HepG2 (cell line): ENCODE data around the gene FGGY. TPM values are rescaled to one million over a fixed set of nuclear protein-coding genes. Genes with fewer than 3 reads are reported as not detected.

Source experiments
- FOSL2 ChIP-seq: sonication (generic); formaldehyde crosslinking; IDR thresholded peaks from 2 replicates; pipeline ENCODE4 v1.4.0; 2020; ENCODE audit warnings: missing genetic modification reagents
- HOMEZ ChIP-seq: IDR thresholded peaks from 2 replicates; pipeline ENCODE4 v1.6.1; 2016; ENCODE audit warnings: low read depth
- NCOA2 ChIP-seq: sonication (generic); formaldehyde crosslinking; IDR thresholded peaks from 2 replicates; pipeline ENCODE4 v1.8.0; 2022; ENCODE audit warnings: inconsistent platforms
- PAF1 ChIP-seq: IDR thresholded peaks from 2 replicates; pipeline ENCODE4 v1.6.1; 2016; ENCODE audit warnings: missing genetic modification reagents, missing compliant biosample characterization
- RAD21 ChIP-seq: fragments of 450-650 bp; formaldehyde crosslinking; IDR thresholded peaks from 2 replicates; pipeline ENCODE4 v1.5.0; 2020; ENCODE audit warnings: mild to moderate bottlenecking
- THAP7 ChIP-seq: sonication (generic); formaldehyde crosslinking; IDR thresholded peaks from 2 replicates; pipeline ENCODE4 v1.8.1; 2023; ENCODE audit warnings: mild to moderate bottlenecking, missing genetic modification reagents
- TRIM22 ChIP-seq: fragments of 450-650 bp; IDR thresholded peaks from 2 replicates; pipeline ENCODE4 v1.6.1; 2017
- ZNF343 ChIP-seq: sonication (generic); formaldehyde crosslinking; IDR thresholded peaks from 2 replicates; pipeline ENCODE4 v1.4.0; 2020; ENCODE audit warnings: mild to moderate bottlenecking, missing genetic modification reagents
- ZNF441 ChIP-seq: sonication (generic); formaldehyde crosslinking; IDR thresholded peaks from 2 replicates; pipeline ENCODE4 v1.7.0; 2021; ENCODE audit warnings: missing genetic modification reagents, borderline replicate concordance
- ZNF576 ChIP-seq: sonication (generic); formaldehyde crosslinking; IDR thresholded peaks from 2 replicates; pipeline ENCODE4 v1.4.0; 2020; ENCODE audit warnings: mild to moderate bottlenecking, missing genetic modification reagents
- polyA plus RNA-seq, 8 experiments: library from polyadenylated mRNA; depleted of rRNA in 3 of 8; stranded (reverse) in 7 of 8; unstranded in 1 of 8; fragments of >200 nt; fragmentation: Illumina TruSeq in 4 of 8; extraction: Trizol in 4 of 8; gene quantifications; 2 replicates each; pipeline versions ENCODE4 v1.2.1 to v1.2.3, GENCODE V29; 2011 to 2016; ENCODE audit warnings: low read depth in 4 of 8, missing spikeins in 1 of 8, mixed read lengths in 1 of 8; ENCODE audit not compliant: insufficient read depth in 1 of 8
- total RNA-seq, 5 experiments: library from RNA; depleted of rRNA; stranded (reverse); fragments of >200 nt; fragmentation: Illumina TruSeq; extraction: Trizol; gene quantifications; 2 replicates each; pipeline ENCODE4 v1.2.3, GENCODE V29; 2016; ENCODE audit warnings: low read depth in 1 of 5
- TF ChIP-seq, protein P1 (sequence below): sonication (generic); formaldehyde crosslinking; IDR thresholded peaks from 2 replicates; pipeline ENCODE4 v1.5.1; 2020; ENCODE audit warnings: missing genetic modification reagents, mild to moderate bottlenecking, borderline replicate concordance
- TF ChIP-seq, protein P2 (sequence below): sonication (generic); formaldehyde crosslinking; conservative IDR thresholded peaks from 2 replicates; pipeline ENCODE4 v1.4.0; 2020; ENCODE audit warnings: mild to moderate bottlenecking, missing genetic modification reagents, moderate library complexity
- TF ChIP-seq, protein P3 (sequence below): sonication (generic); formaldehyde crosslinking; IDR thresholded peaks from 2 replicates; pipeline ENCODE4 v1.5.0; 2020; ENCODE audit warnings: missing genetic modification reagents

The FGGY gene
- total and polyA plus RNA-seq, 2 of the 13 experiments (the other 11 are each of a cell fraction or from before 2014, with no cell fraction given): 15.7 to 27.5 TPM

- TF ChIP-seq, protein P1, sequence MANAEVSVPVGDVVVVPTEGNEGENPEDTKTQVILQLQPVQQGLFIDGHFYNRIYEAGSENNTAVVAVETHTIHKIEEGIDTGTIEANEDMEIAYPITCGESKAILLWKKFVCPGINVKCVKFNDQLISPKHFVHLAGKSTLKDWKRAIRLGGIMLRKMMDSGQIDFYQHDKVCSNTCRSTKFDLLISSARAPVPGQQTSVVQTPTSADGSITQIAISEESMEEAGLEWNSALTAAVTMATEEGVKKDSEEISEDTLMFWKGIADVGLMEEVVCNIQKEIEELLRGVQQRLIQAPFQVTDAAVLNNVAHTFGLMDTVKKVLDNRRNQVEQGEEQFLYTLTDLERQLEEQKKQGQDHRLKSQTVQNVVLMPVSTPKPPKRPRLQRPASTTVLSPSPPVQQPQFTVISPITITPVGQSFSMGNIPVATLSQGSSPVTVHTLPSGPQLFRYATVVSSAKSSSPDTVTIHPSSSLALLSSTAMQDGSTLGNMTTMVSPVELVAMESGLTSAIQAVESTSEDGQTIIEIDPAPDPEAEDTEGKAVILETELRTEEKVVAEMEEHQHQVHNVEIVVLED (CRISPR knock-in tag): no peak
- TF ChIP-seq, protein P2, sequence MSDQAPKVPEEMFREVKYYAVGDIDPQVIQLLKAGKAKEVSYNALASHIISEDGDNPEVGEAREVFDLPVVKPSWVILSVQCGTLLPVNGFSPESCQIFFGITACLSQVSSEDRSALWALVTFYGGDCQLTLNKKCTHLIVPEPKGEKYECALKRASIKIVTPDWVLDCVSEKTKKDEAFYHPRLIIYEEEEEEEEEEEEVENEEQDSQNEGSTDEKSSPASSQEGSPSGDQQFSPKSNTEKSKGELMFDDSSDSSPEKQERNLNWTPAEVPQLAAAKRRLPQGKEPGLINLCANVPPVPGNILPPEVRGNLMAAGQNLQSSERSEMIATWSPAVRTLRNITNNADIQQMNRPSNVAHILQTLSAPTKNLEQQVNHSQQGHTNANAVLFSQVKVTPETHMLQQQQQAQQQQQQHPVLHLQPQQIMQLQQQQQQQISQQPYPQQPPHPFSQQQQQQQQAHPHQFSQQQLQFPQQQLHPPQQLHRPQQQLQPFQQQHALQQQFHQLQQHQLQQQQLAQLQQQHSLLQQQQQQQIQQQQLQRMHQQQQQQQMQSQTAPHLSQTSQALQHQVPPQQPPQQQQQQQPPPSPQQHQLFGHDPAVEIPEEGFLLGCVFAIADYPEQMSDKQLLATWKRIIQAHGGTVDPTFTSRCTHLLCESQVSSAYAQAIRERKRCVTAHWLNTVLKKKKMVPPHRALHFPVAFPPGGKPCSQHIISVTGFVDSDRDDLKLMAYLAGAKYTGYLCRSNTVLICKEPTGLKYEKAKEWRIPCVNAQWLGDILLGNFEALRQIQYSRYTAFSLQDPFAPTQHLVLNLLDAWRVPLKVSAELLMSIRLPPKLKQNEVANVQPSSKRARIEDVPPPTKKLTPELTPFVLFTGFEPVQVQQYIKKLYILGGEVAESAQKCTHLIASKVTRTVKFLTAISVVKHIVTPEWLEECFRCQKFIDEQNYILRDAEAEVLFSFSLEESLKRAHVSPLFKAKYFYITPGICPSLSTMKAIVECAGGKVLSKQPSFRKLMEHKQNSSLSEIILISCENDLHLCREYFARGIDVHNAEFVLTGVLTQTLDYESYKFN (CRISPR knock-in tag): no peak
- TF ChIP-seq FOSL2 (CRISPR knock-in tag): no peak
- no peak for TF ChIP-seq TRIM22
- TF ChIP-seq NCOA2: no peak
- no peak for TF ChIP-seq ZNF441
- no peak for TF ChIP-seq PAF1
- no peak for TF ChIP-seq HOMEZ (CRISPR knock-in tag)
- no peak for TF ChIP-seq ZNF576 (CRISPR knock-in tag)
- no peak for TF ChIP-seq ZNF343
- no peak for TF ChIP-seq RAD21
- TF ChIP-seq, protein P3, sequence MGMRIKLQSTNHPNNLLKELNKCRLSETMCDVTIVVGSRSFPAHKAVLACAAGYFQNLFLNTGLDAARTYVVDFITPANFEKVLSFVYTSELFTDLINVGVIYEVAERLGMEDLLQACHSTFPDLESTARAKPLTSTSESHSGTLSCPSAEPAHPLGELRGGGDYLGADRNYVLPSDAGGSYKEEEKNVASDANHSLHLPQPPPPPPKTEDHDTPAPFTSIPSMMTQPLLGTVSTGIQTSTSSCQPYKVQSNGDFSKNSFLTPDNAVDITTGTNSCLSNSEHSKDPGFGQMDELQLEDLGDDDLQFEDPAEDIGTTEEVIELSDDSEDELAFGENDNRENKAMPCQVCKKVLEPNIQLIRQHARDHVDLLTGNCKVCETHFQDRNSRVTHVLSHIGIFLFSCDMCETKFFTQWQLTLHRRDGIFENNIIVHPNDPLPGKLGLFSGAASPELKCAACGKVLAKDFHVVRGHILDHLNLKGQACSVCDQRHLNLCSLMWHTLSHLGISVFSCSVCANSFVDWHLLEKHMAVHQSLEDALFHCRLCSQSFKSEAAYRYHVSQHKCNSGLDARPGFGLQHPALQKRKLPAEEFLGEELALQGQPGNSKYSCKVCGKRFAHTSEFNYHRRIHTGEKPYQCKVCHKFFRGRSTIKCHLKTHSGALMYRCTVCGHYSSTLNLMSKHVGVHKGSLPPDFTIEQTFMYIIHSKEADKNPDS: no peak
- no peak for TF ChIP-seq THAP7
Measured at GRCh38 chr1:59732214-59732955, 435.5 kb downstream of the FGGY start (continued).
